ENCODE data around the gene GLCE.

GLCE gene

DNA sequence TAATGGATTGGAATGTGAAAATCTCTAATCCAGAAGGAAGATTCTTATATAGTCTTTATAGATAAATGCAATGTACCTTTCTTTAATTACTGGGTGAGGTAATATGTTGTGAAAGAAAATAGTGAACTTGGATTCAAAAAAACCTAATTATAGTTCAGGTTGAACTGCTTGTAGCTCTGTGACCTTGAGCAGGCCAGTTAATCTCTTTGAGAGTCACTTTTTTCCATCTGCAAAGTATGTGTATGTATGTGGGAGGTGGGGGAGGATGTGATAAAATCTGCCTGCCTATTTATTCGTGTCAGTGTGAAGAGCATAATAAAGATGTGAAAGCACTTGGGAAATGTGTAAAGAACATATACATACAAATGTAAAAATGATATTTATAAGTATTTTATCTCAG, 34.4 kb downstream of the GLCE start:
- TF ChIP-seq, protein P1, sequence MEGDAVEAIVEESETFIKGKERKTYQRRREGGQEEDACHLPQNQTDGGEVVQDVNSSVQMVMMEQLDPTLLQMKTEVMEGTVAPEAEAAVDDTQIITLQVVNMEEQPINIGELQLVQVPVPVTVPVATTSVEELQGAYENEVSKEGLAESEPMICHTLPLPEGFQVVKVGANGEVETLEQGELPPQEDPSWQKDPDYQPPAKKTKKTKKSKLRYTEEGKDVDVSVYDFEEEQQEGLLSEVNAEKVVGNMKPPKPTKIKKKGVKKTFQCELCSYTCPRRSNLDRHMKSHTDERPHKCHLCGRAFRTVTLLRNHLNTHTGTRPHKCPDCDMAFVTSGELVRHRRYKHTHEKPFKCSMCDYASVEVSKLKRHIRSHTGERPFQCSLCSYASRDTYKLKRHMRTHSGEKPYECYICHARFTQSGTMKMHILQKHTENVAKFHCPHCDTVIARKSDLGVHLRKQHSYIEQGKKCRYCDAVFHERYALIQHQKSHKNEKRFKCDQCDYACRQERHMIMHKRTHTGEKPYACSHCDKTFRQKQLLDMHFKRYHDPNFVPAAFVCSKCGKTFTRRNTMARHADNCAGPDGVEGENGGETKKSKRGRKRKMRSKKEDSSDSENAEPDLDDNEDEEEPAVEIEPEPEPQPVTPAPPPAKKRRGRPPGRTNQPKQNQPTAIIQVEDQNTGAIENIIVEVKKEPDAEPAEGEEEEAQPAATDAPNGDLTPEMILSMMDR (IDR thresholded peaks at IDR 0.05; ENCODE audit: borderline replicate concordance, insufficient read depth, low read depth, low read length): no peak

DNA sequence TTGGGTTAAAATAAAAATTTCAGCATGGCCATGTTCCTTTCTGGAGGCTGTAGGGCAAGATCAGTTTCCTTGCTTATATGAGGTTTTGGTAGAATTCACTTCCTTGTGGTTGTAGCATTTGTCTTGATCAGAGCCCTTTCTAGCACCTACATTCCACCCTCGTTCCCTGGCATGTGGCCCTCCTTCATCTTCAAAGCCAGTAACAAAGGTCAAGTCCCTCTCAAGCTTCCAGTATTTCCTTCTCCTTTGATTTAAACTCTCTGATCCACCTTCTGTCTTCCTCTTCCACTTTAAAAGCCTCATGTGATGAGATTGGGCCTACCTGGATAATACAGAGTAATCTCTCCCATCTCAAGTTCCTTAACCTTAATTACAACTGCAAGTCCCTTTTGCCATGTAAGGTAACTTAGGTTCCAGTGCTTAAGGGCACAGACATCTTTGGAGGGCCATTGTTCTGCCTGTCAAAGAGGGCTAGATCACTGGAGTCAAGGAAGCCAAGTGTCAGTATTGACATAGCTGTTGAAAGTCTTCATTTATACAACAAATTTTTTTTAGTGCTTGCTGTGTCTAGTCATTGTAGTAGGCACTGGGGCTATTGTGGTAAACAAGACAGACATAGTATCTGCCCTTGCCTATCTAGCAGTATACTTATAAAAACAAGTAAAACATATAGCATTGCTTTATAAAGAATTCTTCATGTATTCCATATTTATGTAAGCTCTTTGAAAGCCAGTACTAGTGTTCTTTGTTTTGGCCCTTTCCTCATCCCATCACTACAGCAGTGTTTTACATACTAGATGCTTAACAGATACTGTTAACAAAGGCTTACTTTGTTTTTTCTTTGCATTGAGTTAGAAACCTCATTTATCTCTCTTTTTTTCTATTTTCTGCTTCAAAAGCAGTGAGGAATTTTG, 40.7 kb downstream of the GLCE start:
- H3K4me3 ChIP-seq (ENCODE audit: low read depth, low read length): no peak overlapping the region

More for the DNA sequence above, 34.4 kb downstream of the GLCE start:
- no peak overlapping the region for H3K4me3 ChIP-seq (ENCODE audit: low read depth, low read length)

DNA sequence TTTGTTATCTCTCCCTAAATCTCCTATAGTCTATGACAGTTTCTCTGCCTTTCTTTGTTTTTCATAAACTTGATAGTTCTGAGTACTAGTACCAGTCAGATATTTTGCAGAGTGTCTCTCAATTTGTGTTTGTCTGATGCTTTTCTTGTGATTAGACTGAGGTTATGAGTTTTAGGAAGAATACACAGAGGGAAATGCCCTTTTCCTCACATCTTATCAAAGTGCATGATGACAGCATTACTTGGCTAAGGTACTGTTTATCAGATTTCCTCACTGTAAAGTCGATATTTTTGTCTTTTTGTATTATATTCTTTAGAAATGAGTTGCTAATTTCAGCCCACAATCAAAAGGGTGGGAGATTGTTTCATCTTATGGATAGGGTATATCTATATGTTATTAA, 45.6 kb downstream of the GLCE start:
- TF ChIP-seq, protein P1 (IDR thresholded peaks at IDR 0.05; ENCODE audit: borderline replicate concordance, insufficient read depth, low read depth, low read length): no peak
- no peak overlapping the region for H3K4me3 ChIP-seq (ENCODE audit: low read depth, low read length)

More for the DNA sequence above, 40.7 kb downstream of the GLCE start:
- TF ChIP-seq, protein P1 (IDR thresholded peaks at IDR 0.05; ENCODE audit: borderline replicate concordance, insufficient read depth, low read depth, low read length): no peak

DNA sequence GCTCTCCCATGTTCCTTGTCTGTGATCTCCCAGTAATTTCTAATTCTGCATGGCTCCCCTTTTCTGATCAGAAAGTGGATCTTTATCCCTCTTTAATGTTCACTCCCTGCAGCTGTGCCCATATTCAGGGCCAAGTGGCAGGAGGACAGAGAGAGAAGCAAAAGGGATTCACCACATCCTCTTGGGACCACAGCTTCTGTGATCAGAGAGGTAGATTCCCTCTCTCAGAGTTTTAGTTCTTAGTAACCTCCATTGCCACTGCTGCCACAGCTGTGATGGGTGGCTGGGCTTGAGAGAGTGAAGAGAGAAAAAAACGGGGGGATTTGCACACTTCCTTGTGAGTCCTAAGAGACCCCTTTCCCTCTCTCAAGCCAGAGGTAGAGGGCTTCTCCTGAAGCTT, 49.2 kb downstream of the GLCE start:
- TF ChIP-seq, protein P1 (IDR thresholded peaks at IDR 0.05; ENCODE audit: borderline replicate concordance, insufficient read depth, low read depth, low read length): no peak

DNA sequence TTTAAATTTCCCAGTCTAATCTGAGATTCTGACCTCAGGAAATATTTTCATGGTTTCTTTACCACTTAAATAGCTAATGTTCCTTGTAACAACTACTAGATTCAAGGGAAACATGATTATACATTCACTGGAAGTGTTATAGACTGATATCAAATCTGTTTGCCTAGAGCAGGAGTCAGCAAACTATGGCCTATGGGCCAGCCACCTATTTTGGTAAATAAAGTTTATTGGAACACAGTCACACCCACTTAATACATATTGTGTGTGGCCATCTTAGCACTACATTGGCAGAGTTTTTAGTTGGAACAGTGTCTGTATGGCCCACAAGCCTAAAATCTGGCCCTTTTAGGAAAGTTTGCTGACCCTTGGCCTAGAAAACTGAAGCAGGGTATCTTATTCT, 50.1 kb downstream of the GLCE start:
- H3K4me3 ChIP-seq (ENCODE audit: low read depth, low read length): no peak overlapping the region
- TF ChIP-seq, protein P1 (IDR thresholded peaks at IDR 0.05; ENCODE audit: borderline replicate concordance, insufficient read depth, low read depth, low read length): no peak

More for the DNA sequence above, 49.2 kb downstream of the GLCE start:
- no peak overlapping the region for H3K4me3 ChIP-seq (ENCODE audit: low read depth, low read length)

DNA sequence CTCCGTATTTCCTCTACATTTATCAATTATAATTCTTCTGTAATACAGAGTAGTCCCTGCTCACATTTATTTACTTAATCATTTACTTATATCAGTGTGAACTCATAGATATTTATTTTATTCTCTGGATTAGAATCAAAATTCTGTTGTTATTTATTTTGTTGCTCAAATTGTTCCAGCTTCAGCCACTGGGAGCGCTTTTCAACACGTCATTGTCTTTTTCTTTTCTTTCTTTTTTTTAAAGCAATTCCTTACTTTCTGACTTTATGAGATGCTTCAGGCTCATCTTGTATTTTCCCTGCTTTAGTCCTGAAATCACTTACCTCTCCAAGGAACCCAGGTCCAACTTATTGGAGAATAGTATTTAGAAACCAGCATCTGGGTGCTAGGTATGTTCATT, 53.4 kb downstream of the GLCE start:
- no peak overlapping the region for H3K4me3 ChIP-seq (ENCODE audit: low read depth, low read length)
- TF ChIP-seq, protein P1 (IDR thresholded peaks at IDR 0.05; ENCODE audit: borderline replicate concordance, insufficient read depth, low read depth, low read length): no peak
